GM23338 (cell line): ENCODE results near the gene COP1. TPM values are rescaled to one million over a fixed set of nuclear protein-coding genes. Genes with fewer than 3 reads are reported as not detected.

Experiments used
- ATAC-seq: fragments of 200-7000 bp; cut with Tn5 transposase; 3 replicates; pipeline ENCODE4 v1.9.1; 2020
- DNase-seq: peaks from one replicate; pipeline ENCODE4 v3.0.0-alpha.2; 2015; ENCODE audit warnings: low spot score
- H2AFZ ChIP-seq: fragments of 200-600 bp; sonication (generic); 2 replicates; pipeline ENCODE4 v1.8.0; 2016; ENCODE audit warnings: antibody characterized with exemption, mild to moderate bottlenecking, moderate library complexity
- H3F3A ChIP-seq: fragments of 200-600 bp; sonication (generic); replicated peaks from 2 replicates; pipeline ENCODE4 v1.8.0; 2017; ENCODE audit warnings: antibody characterized with exemption, mixed run types, low read depth
- H3K27ac ChIP-seq: fragments of 200-600 bp; sonication (generic); 2 replicates; pipeline ENCODE4 v1.6.1; 2016; ENCODE audit warnings: low read depth
- H3K27me3 ChIP-seq: fragments of 200-600 bp; sonication (generic); 2 replicates; pipeline ENCODE4 v1.8.0; 2016; ENCODE audit warnings: mild to moderate bottlenecking, mixed run types, moderate library complexity; ENCODE audit not compliant: insufficient read depth
- H3K36me3 ChIP-seq: fragments of 200-600 bp; sonication (generic); 2 replicates; pipeline ENCODE4 v1.8.0; 2016; ENCODE audit warnings: mild to moderate bottlenecking; ENCODE audit not compliant: insufficient read depth
- H3K4me1 ChIP-seq: fragments of 200-600 bp; sonication (generic); 2 replicates; pipeline ENCODE4 v1.8.0; 2016; ENCODE audit warnings: mild to moderate bottlenecking, moderate library complexity; ENCODE audit not compliant: insufficient read depth
- H3K4me2 ChIP-seq: fragments of 200-600 bp; sonication (generic); 2 replicates; pipeline ENCODE4 v1.7.1; 2017; ENCODE audit warnings: mixed run types
- H3K4me3 ChIP-seq: fragments of 200-600 bp; sonication (generic); 2 replicates; pipeline ENCODE4 v1.6.1; 2016; ENCODE audit warnings: mixed run types
- H3K79me2 ChIP-seq: fragments of 200-600 bp; sonication (generic); replicated peaks from 2 replicates; pipeline ENCODE4 v1.8.0; 2017; ENCODE audit warnings: mild to moderate bottlenecking; ENCODE audit not compliant: insufficient read depth
- H3K9me2 ChIP-seq: fragments of 200-600 bp; sonication (generic); 2 replicates; pipeline ENCODE4 v1.8.0; 2017; ENCODE audit not compliant: insufficient read depth
- H4K20me1 ChIP-seq: fragments of 200-600 bp; sonication (generic); replicated peaks from 2 replicates; pipeline ENCODE4 v1.8.0; 2017; ENCODE audit warnings: mild to moderate bottlenecking; ENCODE audit not compliant: insufficient read depth
- H3K27ac Mint-ChIP-seq: 2 replicates; pipeline ENCODE4 v1.8.0; 2020; ENCODE audit warnings: inconsistent platforms, mild to moderate bottlenecking, moderate library complexity, mixed read lengths
- H3K27me3 Mint-ChIP-seq: 3 replicates; pipeline ENCODE4 v1.8.0; 2022; ENCODE audit warnings: low read depth, mild to moderate bottlenecking, moderate library complexity, mixed read lengths, inconsistent platforms; ENCODE audit not compliant: insufficient read depth, poor library complexity
- H3K36me3 Mint-ChIP-seq: 3 replicates; pipeline ENCODE4 v1.8.0; 2021; ENCODE audit warnings: low read depth, mild to moderate bottlenecking, inconsistent platforms, moderate library complexity, mixed read lengths
- H3K4me1 Mint-ChIP-seq: 3 replicates; pipeline ENCODE4 v1.8.0; 2020; ENCODE audit warnings: mild to moderate bottlenecking, inconsistent platforms, mixed read lengths
- H3K4me3 Mint-ChIP-seq: 3 replicates; pipeline ENCODE4 v1.8.0; 2021; ENCODE audit warnings: moderate library complexity, mild to moderate bottlenecking, inconsistent platforms, mixed read lengths
- H3K9me3 Mint-ChIP-seq: 3 replicates; pipeline ENCODE4 v1.8.0; 2020; ENCODE audit warnings: moderate library complexity, mild to moderate bottlenecking, inconsistent platforms, mixed read lengths
- CREB1 ChIP-seq: fragments of 250-450 bp; sonication (Bioruptor Pico); IDR thresholded peaks from 2 replicates; pipeline ENCODE4 v1.5.0; 2020; ENCODE audit warnings: low read depth, mild to moderate bottlenecking, moderate library complexity
- CTCF ChIP-seq, 2 experiments: fragments of 200-600 bp in 1 of 2; sonication (generic) in 1 of 2; conservative IDR thresholded peaks; 2 replicates each; pipeline versions ENCODE4 v1.5.1 to v1.6.1; 2016 to 2017; ENCODE audit warnings: antibody characterized with exemption in 2 of 2, low read depth in 2 of 2, mild to moderate bottlenecking in 2 of 2, moderate library complexity in 1 of 2
- ETS1 ChIP-seq: IDR thresholded peaks from 2 replicates; pipeline ENCODE4 v1.6.1; 2016; ENCODE audit warnings: antibody characterized with exemption
- EZH2 ChIP-seq: fragments of 200-600 bp; sonication (generic); IDR thresholded peaks from one replicate; pipeline ENCODE4 v1.8.0; 2017; ENCODE audit warnings: antibody characterized with exemption, mild to moderate bottlenecking, low read depth; ENCODE audit not compliant: unreplicated experiment
- EZH2phosphoT487 ChIP-seq: fragments of 200-600 bp; sonication (generic); IDR thresholded peaks from one replicate; pipeline ENCODE4 v1.8.1; 2018; ENCODE audit warnings: antibody characterized with exemption; ENCODE audit not compliant: unreplicated experiment
- JUNB ChIP-seq: IDR thresholded peaks from one replicate; pipeline ENCODE4 v1.6.1; 2016; ENCODE audit warnings: antibody characterized with exemption; ENCODE audit not compliant: unreplicated experiment
- NANOG ChIP-seq: IDR thresholded peaks from 2 replicates; pipeline ENCODE4 v1.6.1; 2016; ENCODE audit warnings: antibody characterized with exemption, borderline replicate concordance
- POLR2AphosphoS5 ChIP-seq: IDR thresholded peaks from 2 replicates; pipeline ENCODE4 v1.6.1; 2016; ENCODE audit warnings: antibody characterized with exemption, low read depth
- REST ChIP-seq: IDR thresholded peaks from one replicate; pipeline ENCODE4 v1.6.1; 2018; ENCODE audit warnings: antibody characterized with exemption; ENCODE audit not compliant: unreplicated experiment
- STAT1 ChIP-seq: IDR thresholded peaks from one replicate; pipeline ENCODE4 v1.6.1; 2016; ENCODE audit warnings: antibody characterized with exemption; ENCODE audit not compliant: unreplicated experiment
- ZNF114 ChIP-seq: fragments of 250-450 bp; sonication (Bioruptor Pico); IDR thresholded peaks from 2 replicates; pipeline ENCODE4 v1.5.0; 2020; ENCODE audit warnings: mild to moderate bottlenecking, moderate library complexity
- ZNF331 ChIP-seq: fragments of 250-450 bp; sonication (Bioruptor Pico); IDR thresholded peaks from 2 replicates; pipeline ENCODE4 v1.5.0; 2020; ENCODE audit warnings: low read depth, mild to moderate bottlenecking, moderate library complexity
- ZNF462 ChIP-seq: fragments of 250-450 bp; sonication (Bioruptor Pico); IDR thresholded peaks from 2 replicates; pipeline ENCODE4 v1.5.0; 2020; ENCODE audit warnings: mild to moderate bottlenecking, moderate library complexity
- polyA plus RNA-seq: library from polyadenylated mRNA; unstranded; fragments of >200 nt; fragmentation: Nextera tagmentation; extraction: Ambion mirVana; gene quantifications from 2 replicates; pipeline ENCODE4 v1.2.1, GENCODE V29; 2016
- total RNA-seq: library from RNA; depleted of rRNA; stranded (reverse); fragments of >200 nt; shearing (Covaris generic); gene quantifications from 2 replicates; pipeline ENCODE4 v1.2.3, GENCODE V29; 2014

COP1 gene
- total and polyA plus RNA-seq, 2 experiments from 2014 or later, result 54.0 to 54.9 TPM

- H3K36me3 ChIP-seq, result no peaks in the 10 kb centered on the region; the same call in 1 of the 2 replicates
- no peak for TF ChIP-seq NANOG
- TF ChIP-seq CREB1 (CRISPR knock-in tag), result no peak
- TF ChIP-seq EZH2, result no peak
- no peak for TF ChIP-seq CTCF (conservative IDR thresholded peaks at IDR 0.05; ENCODE audit: low read depth in 2 of 2)
- TF ChIP-seq REST, result no peak
- TF ChIP-seq ETS1, result no peak
- no peak for TF ChIP-seq ZNF331 (CRISPR knock-in tag)
- no peak for TF ChIP-seq POLR2AphosphoS5
- no peak for TF ChIP-seq JUNB
- no peak for TF ChIP-seq ZNF114 (CRISPR knock-in tag)
- TF ChIP-seq ZNF462 (CRISPR knock-in tag), result no peak
- no peak for TF ChIP-seq EZH2phosphoT487
- no peak for TF ChIP-seq STAT1
- H3K9me3 Mint-ChIP-seq, result peaks cover 4% of the 10 kb centered on the region; the same call in 2 of the 3 replicates
Observed at GRCh38 chr1:176165573-176165972, 41.5 kb downstream of the COP1 start.

More at GRCh38 chr1:176165573-176165972, 41.5 kb downstream of the COP1 start:
- H4K20me1 ChIP-seq, result no peaks in the 10 kb centered on the region
- H3F3A ChIP-seq, result no peaks in the 10 kb centered on the region
- no peak overlapping the region for H3K27ac ChIP-seq
- peaks cover 44% of the 10 kb centered on the region for H3K79me2 ChIP-seq
- no peak overlapping the region for H3K4me2 ChIP-seq
- peaks cover 3% of the 10 kb centered on the region for H3K27me3 Mint-ChIP-seq
- H3K27ac Mint-ChIP-seq, result no peak overlapping the region; the same call in 1 of the 2 replicates
- H3K9me2 ChIP-seq, result no peaks in the 10 kb centered on the region
- peaks cover 4% of the 10 kb centered on the region for H3K4me1 Mint-ChIP-seq
- H3K36me3 Mint-ChIP-seq, result peaks cover 19% of the 10 kb centered on the region
- H3K4me3 ChIP-seq, result no peak overlapping the region
- H3K4me3 Mint-ChIP-seq, result no peak overlapping the region
- H3K27me3 ChIP-seq, result no peaks in the 10 kb centered on the region
- ATAC-seq (no peak), DNase-seq (no peak)
- H2AFZ ChIP-seq, result no peak overlapping the region
- H3K4me1 ChIP-seq, result no peaks in the 10 kb centered on the region
